ENCODE measurements around the gene GOLGA6A.

The GOLGA6A gene

DNA sequence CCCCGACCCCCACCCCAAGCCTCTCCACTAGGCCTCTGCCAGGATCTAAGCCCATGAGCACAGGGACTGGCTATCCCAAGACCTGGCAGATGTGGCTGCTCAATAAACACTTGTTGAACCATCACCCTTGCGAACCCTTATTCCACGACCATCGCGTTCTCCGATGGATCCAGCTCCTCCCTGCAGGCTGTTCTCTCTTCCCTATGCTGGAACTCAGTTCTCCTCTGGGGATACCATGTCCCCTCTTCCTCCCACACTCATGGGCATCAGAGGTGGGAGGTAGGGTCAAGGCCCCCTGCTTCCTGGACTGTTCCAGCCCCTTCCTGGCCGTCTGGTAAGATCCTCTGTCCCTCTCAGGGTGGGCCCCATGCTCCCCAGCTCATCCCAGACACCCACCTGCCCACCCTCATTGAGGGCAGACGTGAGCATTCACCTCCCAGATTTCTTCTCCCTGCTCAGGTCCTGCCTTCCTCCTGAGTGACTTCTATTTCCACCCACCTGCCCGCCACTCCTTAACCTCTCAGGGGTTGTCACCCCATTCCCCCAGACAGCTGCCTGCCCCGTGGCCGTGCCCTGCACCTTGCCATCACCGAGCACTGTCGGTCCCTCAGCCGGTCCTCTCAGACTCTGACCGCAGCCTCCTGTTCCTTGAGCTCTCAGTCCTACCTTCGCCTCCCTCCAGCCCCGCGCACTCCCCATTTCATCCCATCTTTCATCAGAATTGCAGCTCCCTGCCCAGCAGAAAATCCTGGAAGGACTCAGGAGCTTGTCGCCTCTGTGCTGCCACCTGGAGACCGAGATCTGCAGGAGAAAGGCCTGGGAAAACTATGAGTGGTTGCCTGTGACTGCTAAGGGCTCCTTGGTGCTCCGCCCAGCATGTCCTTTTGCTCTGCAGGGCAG lies 45.8 kb downstream of the GOLGA6A start:
- TF ChIP-seq, protein P1, sequence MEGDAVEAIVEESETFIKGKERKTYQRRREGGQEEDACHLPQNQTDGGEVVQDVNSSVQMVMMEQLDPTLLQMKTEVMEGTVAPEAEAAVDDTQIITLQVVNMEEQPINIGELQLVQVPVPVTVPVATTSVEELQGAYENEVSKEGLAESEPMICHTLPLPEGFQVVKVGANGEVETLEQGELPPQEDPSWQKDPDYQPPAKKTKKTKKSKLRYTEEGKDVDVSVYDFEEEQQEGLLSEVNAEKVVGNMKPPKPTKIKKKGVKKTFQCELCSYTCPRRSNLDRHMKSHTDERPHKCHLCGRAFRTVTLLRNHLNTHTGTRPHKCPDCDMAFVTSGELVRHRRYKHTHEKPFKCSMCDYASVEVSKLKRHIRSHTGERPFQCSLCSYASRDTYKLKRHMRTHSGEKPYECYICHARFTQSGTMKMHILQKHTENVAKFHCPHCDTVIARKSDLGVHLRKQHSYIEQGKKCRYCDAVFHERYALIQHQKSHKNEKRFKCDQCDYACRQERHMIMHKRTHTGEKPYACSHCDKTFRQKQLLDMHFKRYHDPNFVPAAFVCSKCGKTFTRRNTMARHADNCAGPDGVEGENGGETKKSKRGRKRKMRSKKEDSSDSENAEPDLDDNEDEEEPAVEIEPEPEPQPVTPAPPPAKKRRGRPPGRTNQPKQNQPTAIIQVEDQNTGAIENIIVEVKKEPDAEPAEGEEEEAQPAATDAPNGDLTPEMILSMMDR (IDR thresholded peaks at IDR 0.05; ENCODE audit: low read depth, low read length): peak; percentile 80
- Histone ChIP-seq H3K4me3 (ENCODE audit: low read depth, low read length) (no peak overlapping the region), H3K36me3 (peaks cover 27% of the 10 kb centered on the region), H3K27ac (peak overlapping the region; percentile 41; the same call in 1 of the 2 replicates), H3K27me3 (ENCODE audit: insufficient read depth, low read depth, severe bottlenecking) (no peaks in the 10 kb centered on the region), H3K9me3 (ENCODE audit: severe bottlenecking) (no peaks in the 10 kb centered on the region)
- DNase-seq: peak; percentile 83

- TF ChIP-seq, protein P1 (IDR thresholded peaks at IDR 0.05; ENCODE audit: low read depth, low read length): no peak
Measured at GRCh38 chr15:74035121-74036017, 47.0 kb downstream of the GOLGA6A start.

DNA sequence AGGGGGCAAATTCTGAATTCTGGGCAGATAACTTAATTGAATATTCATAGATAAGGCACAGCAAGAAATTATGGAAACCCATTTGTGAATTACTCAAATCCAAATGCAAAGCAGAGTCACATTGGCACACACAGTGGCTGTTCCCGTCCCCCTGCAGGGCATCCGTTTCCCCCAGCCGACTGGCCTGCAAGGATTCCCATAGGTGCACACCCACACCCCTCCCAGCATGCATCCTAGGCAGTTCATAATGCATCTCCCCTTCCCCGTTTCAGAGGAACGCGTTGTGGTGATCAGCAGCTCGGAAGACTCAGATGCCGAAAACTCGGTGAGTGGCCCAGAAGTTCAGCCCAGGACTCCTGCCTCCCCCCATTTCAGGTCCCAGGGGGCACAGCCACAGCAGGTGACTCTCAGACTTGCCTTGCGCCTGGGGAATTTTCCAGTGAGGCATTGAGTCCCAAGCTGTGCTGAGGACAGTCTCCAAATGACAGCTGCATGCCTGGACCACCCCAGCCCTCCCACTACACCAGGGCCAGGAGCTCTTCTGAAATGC lies 48.1 kb downstream of the GOLGA6A start:
- Histone ChIP-seq H3K36me3 (peaks cover 27% of the 10 kb centered on the region), H3K4me3 (ENCODE audit: low read depth, low read length) (no peak overlapping the region), H3K27ac (no peak overlapping the region), H3K27me3 (ENCODE audit: insufficient read depth, low read depth, severe bottlenecking) (no peaks in the 10 kb centered on the region), H3K9me3 (ENCODE audit: severe bottlenecking) (no peaks in the 10 kb centered on the region)
- TF ChIP-seq, protein P1 (IDR thresholded peaks at IDR 0.05; ENCODE audit: low read depth, low read length): no peak
- no peak for DNase-seq

More at GRCh38 chr15:74035121-74036017, 47.0 kb downstream of the GOLGA6A start:
- Histone ChIP-seq H3K27ac (no peak overlapping the region), H3K9me3 (ENCODE audit: severe bottlenecking) (no peaks in the 10 kb centered on the region), H3K4me3 (ENCODE audit: low read depth, low read length) (no peak overlapping the region), H3K36me3 (peaks cover 27% of the 10 kb centered on the region), H3K27me3 (ENCODE audit: insufficient read depth, low read depth, severe bottlenecking) (no peaks in the 10 kb centered on the region)
- no peak for DNase-seq

DNA sequence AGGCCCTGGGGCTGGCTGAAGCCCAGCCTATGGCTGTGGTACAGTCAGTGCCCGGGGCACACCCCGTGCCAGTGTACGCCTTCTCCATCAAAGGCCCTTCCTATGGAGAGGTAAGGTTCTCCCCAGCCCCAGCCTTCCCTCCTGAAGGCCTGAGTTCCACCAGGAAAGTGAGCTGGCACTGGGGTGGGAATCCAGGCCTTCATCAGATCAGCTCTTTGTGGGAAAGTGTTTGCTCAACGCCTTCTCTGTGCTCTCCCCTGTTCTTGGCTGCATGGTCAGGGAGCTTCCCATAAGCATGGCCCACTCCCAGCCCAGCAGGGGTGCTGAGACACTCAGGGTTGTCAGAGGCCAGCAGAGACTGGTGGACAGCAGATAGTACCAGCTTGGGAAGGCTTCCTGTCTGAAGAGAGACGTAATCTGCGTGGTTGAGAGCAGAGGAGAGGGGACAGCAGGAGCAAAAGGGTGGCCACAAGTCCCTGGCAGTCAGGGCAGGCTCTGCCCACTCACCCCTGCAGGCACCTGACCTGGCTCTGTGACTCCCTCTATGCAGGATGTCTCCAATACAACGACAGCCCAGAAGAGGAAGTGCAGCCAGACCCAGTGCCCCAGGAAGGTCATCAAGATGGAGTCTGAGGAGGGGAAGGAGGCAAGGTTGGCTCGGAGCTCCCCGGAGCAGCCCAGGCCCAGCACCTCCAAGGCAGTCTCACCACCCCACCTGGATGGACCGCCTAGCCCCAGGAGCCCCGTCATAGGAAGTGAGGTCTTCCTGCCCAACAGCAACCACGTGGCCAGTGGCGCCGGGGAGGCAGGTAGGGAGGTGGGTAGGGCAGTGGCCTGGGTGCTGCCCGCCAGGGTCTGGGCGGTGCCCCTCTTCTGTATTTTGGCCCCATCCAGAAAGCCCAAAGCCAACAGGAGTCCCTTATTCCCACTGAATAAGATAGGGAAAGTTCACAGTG lies 49.5 kb downstream of the GOLGA6A start:
- Histone ChIP-seq H3K9me3 (ENCODE audit: severe bottlenecking) (no peaks in the 10 kb centered on the region), H3K4me3 (ENCODE audit: low read depth, low read length) (no peak overlapping the region), H3K27me3 (ENCODE audit: insufficient read depth, low read depth, severe bottlenecking) (no peaks in the 10 kb centered on the region), H3K36me3 (peaks cover 30% of the 10 kb centered on the region), H3K27ac (no peak overlapping the region)
- DNase-seq: no peak
- TF ChIP-seq, protein P1 (IDR thresholded peaks at IDR 0.05; ENCODE audit: low read depth, low read length): no peak

- H3K27me3 ChIP-seq (ENCODE audit: insufficient read depth, low read depth, severe bottlenecking): no peaks in the 10 kb centered on the region
- no peak for DNase-seq
- H3K27ac ChIP-seq: no peak overlapping the region
- peaks cover 30% of the 10 kb centered on the region for H3K36me3 ChIP-seq
- no peaks in the 10 kb centered on the region for H3K9me3 ChIP-seq (ENCODE audit: severe bottlenecking)
- H3K4me3 ChIP-seq (ENCODE audit: low read depth, low read length): no peak overlapping the region
- TF ChIP-seq, protein P1 (IDR thresholded peaks at IDR 0.05; ENCODE audit: low read depth, low read length): no peak
Measured at GRCh38 chr15:74032046-74032445, 50.3 kb downstream of the GOLGA6A start.

All from WERI-Rb-1 (cell line).